CD4-positive, alpha-beta T cell treated with Interleukin-21 for 1 hour (primary cell): ENCODE results near the gene BRD3OS.
"Not testable (repeated sequence)": the region's sequence is repeated elsewhere in the genome, so short reads cannot be mapped to it uniquely, and the experiment has no call there.

Source experiments
- DNase-seq: peaks from one replicate; pipeline ENCODE4 v3.0.0-alpha.2; 2020

The BRD3OS gene

GRCh38 chr9:134066526-134066912 is 41.2 kb downstream of the BRD3OS start:
- peak; percentile 3 for DNase-seq

- DNase-seq = peak; percentile 66
These were observed 41.9 kb downstream of the BRD3OS start for GRCh38 chr9:134066913-134067851.

- peak; percentile 86 for DNase-seq
These were observed 42.8 kb downstream of the BRD3OS start, which contains the start of gene BRD3 for GRCh38 chr9:134067904-134068743. TSS of gene BRD3 (minus strand) at chr9:134068026. CDS start at chr9:134053477, 14,549 bp downstream.

GRCh38 chr9:134068744-134069479 is 43.6 kb downstream of the BRD3OS start:
- no peak for DNase-seq

- no peak for DNase-seq
These were observed 44.5 kb downstream of the BRD3OS start for GRCh38 chr9:134069480-134070399.

- no peak for DNase-seq
These were observed 45.9 kb downstream of the BRD3OS start for GRCh38 chr9:134071149-134071548.

GRCh38 chr9:134072683-134073082 is 47.4 kb downstream of the BRD3OS start:
- not testable (repeated sequence) for DNase-seq

GRCh38 chr9:134073500-134073899 is 48.2 kb downstream of the BRD3OS start:
- DNase-seq = no peak

GRCh38 chr9:134075689-134076088 is 50.4 kb downstream of the BRD3OS start:
- DNase-seq = not testable (repeated sequence)

GRCh38 chr9:134076644-134077043 is 51.4 kb downstream of the BRD3OS start:
- DNase-seq = no peak
